Measurements from ENCODE around the gene CDH4. TPM values are rescaled to one million over a fixed set of nuclear protein-coding genes. Genes with fewer than 3 reads are reported as not detected.

The CDH4 gene
- total RNA-seq, 1 experiment from 2014 or later, result 5.3 TPM

- TF ChIP-seq TCF7 (CRISPR knock-in tag; IDR thresholded peaks at IDR 0.05; ENCODE audit: low read depth) (no peak), ZNF671 (CRISPR knock-in tag; IDR thresholded peaks at IDR 0.05) (no peak), ZMAT4 (CRISPR knock-in tag; IDR thresholded peaks at IDR 0.05) (no peak)
Observed at GRCh38 chr20:61760731-61761130, 508.7 kb downstream of the CDH4 start (continued).

GRCh38 chr20:61761453-61762166 is 509.5 kb downstream of the CDH4 start:
- no peak overlapping the region for H3K4me3 Mint-ChIP-seq
- no peak for ATAC-seq
- TF ChIP-seq ZNF423 (CRISPR knock-in tag; IDR thresholded peaks at IDR 0.05) (peak; percentile 61), CTCF (IDR thresholded peaks at IDR 0.05) (no peak)
- no peaks in the 10 kb centered on the region for H3K9me3 Mint-ChIP-seq
- CTCF ChIA-PET, result no interaction called here
- H3K27ac Mint-ChIP-seq, result no peak overlapping the region
- no peaks in the 10 kb centered on the region for H3K36me3 Mint-ChIP-seq
- DNase-seq (ENCODE audit: low spot score), result no peak
- POLR2A ChIA-PET, result no interaction called here
- H3K27me3 Mint-ChIP-seq (ENCODE audit: low read depth), result peaks cover 6% of the 10 kb centered on the region
- peaks cover 6% of the 10 kb centered on the region; the same call in 1 of the 2 replicates for H3K4me1 Mint-ChIP-seq

GRCh38 chr20:61762167-61762710 is 510.2 kb downstream of the CDH4 start:
- peaks cover 6% of the 10 kb centered on the region for H3K27me3 Mint-ChIP-seq (ENCODE audit: low read depth)
- POLR2A ChIA-PET, result no interaction called here
- no peak overlapping the region for H3K4me3 Mint-ChIP-seq
- no peaks in the 10 kb centered on the region for H3K9me3 Mint-ChIP-seq
- H3K4me1 Mint-ChIP-seq, result peaks cover 6% of the 10 kb centered on the region; the same call in 1 of the 2 replicates
- CTCF ChIA-PET, result no interaction called here
- ATAC-seq (no peak), DNase-seq (ENCODE audit: low spot score) (no peak)
- H3K36me3 Mint-ChIP-seq, result no peaks in the 10 kb centered on the region
- no peak overlapping the region for H3K27ac Mint-ChIP-seq
- TF ChIP-seq E2F5 (CRISPR knock-in tag; IDR thresholded peaks at IDR 0.05) (no peak), ZNF423 (CRISPR knock-in tag; IDR thresholded peaks at IDR 0.05) (no peak), RELA (CRISPR knock-in tag; IDR thresholded peaks at IDR 0.05; ENCODE audit: borderline replicate concordance) (no peak)

GRCh38 chr20:61762886-61763739 is 511.1 kb downstream of the CDH4 start:
- no peak overlapping the region for H3K4me3 Mint-ChIP-seq
- H3K27me3 Mint-ChIP-seq (ENCODE audit: low read depth), result peaks cover 6% of the 10 kb centered on the region
- ATAC-seq (no peak), DNase-seq (ENCODE audit: low spot score) (no peak)
- H3K4me1 Mint-ChIP-seq, result peaks cover 6% of the 10 kb centered on the region; the same call in 1 of the 2 replicates
- CTCF ChIA-PET, result no interaction called here
- no peak overlapping the region; the same call in 1 of the 2 replicates for H3K27ac Mint-ChIP-seq
- no peaks in the 10 kb centered on the region for H3K9me3 Mint-ChIP-seq
- POLR2A ChIA-PET, result no interaction called here
- H3K36me3 Mint-ChIP-seq, result no peaks in the 10 kb centered on the region
- TF ChIP-seq CTCF (IDR thresholded peaks at IDR 0.05) (no peak), SMAD3 (CRISPR knock-in tag; IDR thresholded peaks at IDR 0.05; ENCODE audit: borderline replicate concordance) (no peak), PRRX2 (CRISPR knock-in tag; IDR thresholded peaks at IDR 0.05) (no peak), ZNF219 (CRISPR knock-in tag; IDR thresholded peaks at IDR 0.05; ENCODE audit: borderline replicate concordance) (no peak), ZNF263 (CRISPR knock-in tag; IDR thresholded peaks at IDR 0.05; ENCODE audit: low read depth) (no peak), CDX4 (CRISPR knock-in tag; IDR thresholded peaks at IDR 0.05; ENCODE audit: borderline replicate concordance) (no peak), ZNF232 (CRISPR knock-in tag; IDR thresholded peaks at IDR 0.05) (no peak), TEAD4 (CRISPR knock-in tag; IDR thresholded peaks at IDR 0.05) (no peak), HMGXB4 (CRISPR knock-in tag; IDR thresholded peaks at IDR 0.05) (no peak), TP53 (CRISPR knock-in tag; IDR thresholded peaks at IDR 0.05) (no peak), GRHL2 (CRISPR knock-in tag; IDR thresholded peaks at IDR 0.05; ENCODE audit: insufficient replicate concordance, severe bottlenecking) (no peak), ZNF317 (CRISPR knock-in tag; IDR thresholded peaks at IDR 0.05; ENCODE audit: borderline replicate concordance, low read depth) (no peak), USF1 (CRISPR knock-in tag; IDR thresholded peaks at IDR 0.05) (no peak)
